Liver (tissue), 9 donors: Measurements from ENCODE around the gene OR6C2. TPM values are rescaled to one million over a fixed set of nuclear protein-coding genes. Genes with fewer than 3 reads are reported as not detected.
"Not testable (repeated sequence)": the region's sequence is repeated elsewhere in the genome, so short reads cannot be mapped to it uniquely, and the experiment has no call there.

Experiments
- DNase-seq: peaks from one replicate; pipeline ENCODE4 v3.0.0-alpha.2; 2017; ENCODE audit warnings: low spot score
- H3K27ac ChIP-seq, 2 donors: one replicate each; pipeline ENCODE4 v1.7.0; 2013; ENCODE audit warnings: inconsistent platforms in 2 of 2, low read length in 2 of 2, control low read depth in 1 of 2, low read depth in 1 of 2, mild to moderate bottlenecking in 1 of 2
- H3K27me3 ChIP-seq, 4 donors: one replicate each; pipeline versions ENCODE4 v1.6.1 to v1.7.0; 2013; ENCODE audit warnings: low read length in 3 of 4, inconsistent platforms in 1 of 4, mild to moderate bottlenecking in 1 of 4, moderate library complexity in 1 of 4; ENCODE audit not compliant: control insufficient read depth in 4 of 4, insufficient read depth in 4 of 4
- H3K36me3 ChIP-seq, 4 donors: one replicate each; pipeline versions ENCODE4 v1.6.1 to v1.7.0; 2013; ENCODE audit warnings: low read length in 3 of 4, mild to moderate bottlenecking in 3 of 4, low read depth in 1 of 4, moderate library complexity in 1 of 4; ENCODE audit not compliant: control insufficient read depth in 4 of 4, insufficient read depth in 3 of 4
- H3K4me1 ChIP-seq, 4 donors: one replicate each; pipeline versions ENCODE4 v1.6.1 to v1.7.0; 2013; ENCODE audit warnings: low read length in 3 of 4, mild to moderate bottlenecking in 3 of 4, moderate library complexity in 1 of 4; ENCODE audit not compliant: control insufficient read depth in 4 of 4, insufficient read depth in 4 of 4
- H3K4me3 ChIP-seq, 3 donors: one replicate each; pipeline versions ENCODE4 v1.6.1 to v1.7.0; 2013; ENCODE audit warnings: low read length in 3 of 3, control low read depth in 1 of 3, low read depth in 1 of 3, mild to moderate bottlenecking in 1 of 3
- H3K9ac ChIP-seq, 2 donors: one replicate each; pipeline ENCODE4 v1.7.0; 2013; ENCODE audit warnings: low read length in 2 of 2, mild to moderate bottlenecking in 2 of 2, moderate library complexity in 2 of 2, control low read depth in 1 of 2, low read depth in 1 of 2
- H3K9me3 ChIP-seq, 4 donors: one replicate each; pipeline versions ENCODE4 v1.6.1 to v1.7.0; 2013; ENCODE audit warnings: low read length in 3 of 4; ENCODE audit not compliant: control insufficient read depth in 4 of 4
- FOXA1 ChIP-seq: IDR thresholded peaks from 2 replicates; pipeline ENCODE4 v1.6.1; 2016; ENCODE audit warnings: antibody characterized with exemption
- GABPA ChIP-seq, 2 donors: IDR thresholded peaks in 1 of 2; conservative IDR thresholded peaks in 1 of 2; 2 replicates each; pipeline ENCODE4 v1.6.1; 2016; ENCODE audit warnings: antibody characterized with exemption in 2 of 2, mild to moderate bottlenecking in 1 of 2, moderate library complexity in 1 of 2
- HNF4G ChIP-seq: IDR thresholded peaks from 2 replicates; pipeline ENCODE4 v1.6.1; 2016; ENCODE audit warnings: antibody characterized with exemption
- NR2F2 ChIP-seq: IDR thresholded peaks from 2 replicates; pipeline ENCODE4 v1.6.1; 2016; ENCODE audit warnings: antibody characterized with exemption
- RAD21 ChIP-seq, 2 donors: IDR thresholded peaks; 2 replicates each; pipeline ENCODE4 v1.6.1; 2016; ENCODE audit warnings: antibody characterized with exemption in 2 of 2, mild to moderate bottlenecking in 2 of 2
- SP1 ChIP-seq: IDR thresholded peaks from 2 replicates; pipeline ENCODE4 v1.6.1; 2018; ENCODE audit warnings: antibody characterized with exemption, mild to moderate bottlenecking
- TAF1 ChIP-seq: conservative IDR thresholded peaks from 2 replicates; pipeline ENCODE4 v1.6.1; 2016; ENCODE audit warnings: antibody characterized with exemption, mild to moderate bottlenecking
- WGBS: extraction: QIAGEN DNeasy Blood & Tissue Kit; methylation state at CpG from one replicate; pipeline ENCODE4 v1.1.7; 2013; 5-methylcytosine and 5-hydroxymethylcytosine counted together
- polyA plus RNA-seq, 2 donors: library from polyadenylated mRNA; stranded (reverse) in 1 of 2; unstranded in 1 of 2; fragments of 200-250 nt in 1 of 2; fragments of >200 nt in 1 of 2; fragmentation: Nextera tagmentation in 1 of 2; extraction: Ambion mirVana in 1 of 2; gene quantifications; one replicate each; pipeline versions ENCODE4 v1.2.1 to v1.2.3, GENCODE V29; 2013 to 2015
- total RNA-seq, 2 donors: library from RNA; depleted of rRNA; stranded (reverse); fragments of >200 nt; gene quantifications; one replicate each; pipeline ENCODE4 v1.2.3, GENCODE V29; 2014
- TF ChIP-seq, protein P1 (sequence below): IDR thresholded peaks from 2 replicates; pipeline ENCODE4 v1.6.1; 2016; ENCODE audit warnings: antibody characterized with exemption
- TF ChIP-seq, protein P2 (sequence below): fragments of 150-350 bp; IDR thresholded peaks from 2 replicates; pipeline ENCODE4 v1.5.1; 2017; ENCODE audit warnings: improper control_type of control experiment, low read depth, low read length; ENCODE audit not compliant: missing input control
- TF ChIP-seq, protein P3 (sequence below): IDR thresholded peaks from 2 replicates; pipeline ENCODE4 v1.6.1; 2016; ENCODE audit warnings: antibody characterized with exemption
- TF ChIP-seq, protein P4 (sequence below): IDR thresholded peaks from 2 replicates; pipeline ENCODE4 v1.6.1; 2016; ENCODE audit warnings: antibody characterized with exemption, mild to moderate bottlenecking
- donor health status: healthy.
- donor health status: healthy.
- donor health status: healthy.
- donor health status: healthy.
- donor health status: healthy.

OR6C2 gene
- total and polyA plus RNA-seq, 4 donors, result not detected

DNA sequence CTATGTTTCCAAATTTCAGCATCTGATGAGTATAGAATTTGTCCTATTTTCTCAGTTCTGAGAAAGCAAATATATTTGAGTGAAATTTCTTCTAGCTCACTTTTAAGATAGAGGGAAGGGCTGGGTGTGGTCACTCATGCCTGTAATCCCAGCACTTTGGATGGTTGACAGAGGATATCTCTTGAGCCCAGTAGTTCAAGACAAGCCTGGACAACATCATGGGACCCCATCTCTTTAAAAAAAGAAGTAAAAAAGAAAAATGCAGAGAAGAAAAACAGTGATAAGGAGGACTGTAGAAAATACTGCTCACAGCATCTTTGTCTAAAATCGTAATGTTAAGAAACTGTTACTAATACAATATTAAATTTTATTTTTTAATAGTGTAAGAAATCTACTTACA is 28.4 kb downstream of the OR6C2 start:
- WGBS, result 86% methylated on average over 1 of the region's 1 CpG

DNA sequence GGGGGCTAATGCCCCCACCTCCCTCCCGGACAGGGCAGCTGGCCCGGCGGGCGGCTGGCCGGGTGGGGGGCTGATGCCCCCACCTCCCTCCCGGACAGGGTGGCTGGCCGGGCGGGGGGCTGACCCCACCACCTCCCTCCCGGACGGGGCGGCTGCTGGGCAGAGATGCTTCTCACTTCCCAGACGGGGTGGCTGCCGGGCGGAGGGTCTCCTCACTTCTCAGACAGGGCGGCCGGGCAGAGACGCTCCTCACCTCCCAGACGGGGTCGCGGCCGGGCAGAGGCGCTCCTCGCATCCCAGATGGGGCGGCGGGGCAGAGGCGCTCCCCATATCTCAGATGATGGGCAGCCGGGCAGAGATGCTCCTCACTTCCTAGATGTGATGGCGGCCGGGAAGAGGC is 35.3 kb downstream of the OR6C2 start:
- not testable (repeated sequence) for H3K27me3 ChIP-seq, H3K4me1 ChIP-seq, DNase-seq, H3K9me3 ChIP-seq, H3K27ac ChIP-seq, H3K4me3 ChIP-seq, H3K9ac ChIP-seq, H3K36me3 ChIP-seq
- 93% methylated on average over 29 of the region's 29 CpGs for WGBS

More for the DNA sequence above, 28.4 kb downstream of the OR6C2 start:
- Histone ChIP-seq H3K4me3 (no peak overlapping the region), H3K27ac (no peak overlapping the region), H3K27me3 (no peaks in the 10 kb centered on the region), H3K9ac (no peak overlapping the region), H3K9me3 (no peaks in the 10 kb centered on the region), H3K36me3 (no peaks in the 10 kb centered on the region), H3K4me1 (no peaks in the 10 kb centered on the region)
- no peak for DNase-seq
- TF ChIP-seq, protein P1, sequence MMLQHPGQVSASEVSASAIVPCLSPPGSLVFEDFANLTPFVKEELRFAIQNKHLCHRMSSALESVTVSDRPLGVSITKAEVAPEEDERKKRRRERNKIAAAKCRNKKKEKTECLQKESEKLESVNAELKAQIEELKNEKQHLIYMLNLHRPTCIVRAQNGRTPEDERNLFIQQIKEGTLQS, result no peak
- no peak for TF ChIP-seq GABPA (IDR thresholded peaks at IDR 0.05 in 1 of 2, conservative IDR thresholded peaks at IDR 0.05 in 1 of 2)
- no peak for TF ChIP-seq FOXA1
- TF ChIP-seq, protein P2, sequence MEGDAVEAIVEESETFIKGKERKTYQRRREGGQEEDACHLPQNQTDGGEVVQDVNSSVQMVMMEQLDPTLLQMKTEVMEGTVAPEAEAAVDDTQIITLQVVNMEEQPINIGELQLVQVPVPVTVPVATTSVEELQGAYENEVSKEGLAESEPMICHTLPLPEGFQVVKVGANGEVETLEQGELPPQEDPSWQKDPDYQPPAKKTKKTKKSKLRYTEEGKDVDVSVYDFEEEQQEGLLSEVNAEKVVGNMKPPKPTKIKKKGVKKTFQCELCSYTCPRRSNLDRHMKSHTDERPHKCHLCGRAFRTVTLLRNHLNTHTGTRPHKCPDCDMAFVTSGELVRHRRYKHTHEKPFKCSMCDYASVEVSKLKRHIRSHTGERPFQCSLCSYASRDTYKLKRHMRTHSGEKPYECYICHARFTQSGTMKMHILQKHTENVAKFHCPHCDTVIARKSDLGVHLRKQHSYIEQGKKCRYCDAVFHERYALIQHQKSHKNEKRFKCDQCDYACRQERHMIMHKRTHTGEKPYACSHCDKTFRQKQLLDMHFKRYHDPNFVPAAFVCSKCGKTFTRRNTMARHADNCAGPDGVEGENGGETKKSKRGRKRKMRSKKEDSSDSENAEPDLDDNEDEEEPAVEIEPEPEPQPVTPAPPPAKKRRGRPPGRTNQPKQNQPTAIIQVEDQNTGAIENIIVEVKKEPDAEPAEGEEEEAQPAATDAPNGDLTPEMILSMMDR, result no peak
- no peak for TF ChIP-seq RAD21 (IDR thresholded peaks at IDR 0.05)
- TF ChIP-seq HNF4G, result no peak
- TF ChIP-seq, protein P3, sequence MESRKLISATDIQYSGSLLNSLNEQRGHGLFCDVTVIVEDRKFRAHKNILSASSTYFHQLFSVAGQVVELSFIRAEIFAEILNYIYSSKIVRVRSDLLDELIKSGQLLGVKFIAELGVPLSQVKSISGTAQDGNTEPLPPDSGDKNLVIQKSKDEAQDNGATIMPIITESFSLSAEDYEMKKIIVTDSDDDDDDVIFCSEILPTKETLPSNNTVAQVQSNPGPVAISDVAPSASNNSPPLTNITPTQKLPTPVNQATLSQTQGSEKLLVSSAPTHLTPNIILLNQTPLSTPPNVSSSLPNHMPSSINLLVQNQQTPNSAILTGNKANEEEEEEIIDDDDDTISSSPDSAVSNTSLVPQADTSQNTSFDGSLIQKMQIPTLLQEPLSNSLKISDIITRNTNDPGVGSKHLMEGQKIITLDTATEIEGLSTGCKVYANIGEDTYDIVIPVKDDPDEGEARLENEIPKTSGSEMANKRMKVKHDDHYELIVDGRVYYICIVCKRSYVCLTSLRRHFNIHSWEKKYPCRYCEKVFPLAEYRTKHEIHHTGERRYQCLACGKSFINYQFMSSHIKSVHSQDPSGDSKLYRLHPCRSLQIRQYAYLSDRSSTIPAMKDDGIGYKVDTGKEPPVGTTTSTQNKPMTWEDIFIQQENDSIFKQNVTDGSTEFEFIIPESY, result no peak

DNA sequence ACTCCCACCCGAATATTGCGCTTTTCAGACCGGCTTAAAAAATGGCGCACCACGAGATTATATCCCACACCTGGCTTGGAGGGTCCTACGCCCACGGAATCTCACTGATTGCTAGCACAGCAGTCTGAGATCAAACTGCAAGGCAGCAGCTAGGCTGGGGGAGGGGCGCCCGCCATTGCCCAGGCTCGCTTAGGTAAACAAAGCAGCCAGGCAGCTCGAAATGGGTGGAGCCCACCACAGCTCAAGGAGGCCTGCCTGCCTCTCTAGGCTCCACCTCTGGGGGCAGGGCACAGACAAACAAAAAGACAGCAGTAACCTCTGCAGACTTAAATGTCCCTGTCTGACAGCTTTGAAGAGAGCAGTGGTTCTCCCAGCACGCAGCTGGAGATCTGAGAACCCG is 40.4 kb downstream of the OR6C2 start:
- H3K27me3 ChIP-seq, DNase-seq: not testable (repeated sequence)
- 65% methylated on average over 11 of the region's 13 CpGs for WGBS

DNA sequence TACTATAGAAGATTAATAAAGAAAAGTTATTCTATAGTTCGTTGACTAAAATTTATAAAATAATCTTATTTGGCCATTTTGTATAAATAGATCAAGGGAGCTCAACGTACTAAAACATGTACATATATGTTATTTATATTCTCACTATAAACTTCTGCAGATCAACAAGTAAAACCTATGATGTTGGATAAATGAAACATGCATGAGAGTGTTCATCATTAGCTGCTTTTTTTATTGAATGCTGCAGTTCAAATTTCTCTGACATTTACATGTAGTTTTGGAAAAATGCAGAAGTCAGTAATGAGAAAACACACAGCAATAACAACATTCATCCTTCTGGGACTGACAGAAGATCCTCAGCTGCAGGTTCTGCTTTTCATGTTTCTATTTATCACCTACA is 48.2 kb downstream of the OR6C2 start, which contains the start of gene OR6C68:
TSS of gene OR6C68 (plus strand) at position 301 of the 400 bp plus-strand sequence. CDS start at position 301, 0 bp downstream.
- Histone ChIP-seq H3K4me3 (no peak within 1 kb of the TSS), H3K36me3 (no peaks in the 10 kb centered on the region), H3K9ac (no peak within 1 kb of the TSS), H3K4me1 (no peaks in the 10 kb centered on the region), H3K27me3 (no peaks in the 10 kb centered on the region), H3K9me3 (no peaks in the 10 kb centered on the region), H3K27ac (no peak within 1 kb of the TSS)
- WGBS, result 71% methylated on average over 2 of the region's 2 CpGs
- DNase-seq, result no peak
- TF ChIP-seq RAD21 (IDR thresholded peaks at IDR 0.05) (no peak), FOXA1 (no peak), SP1 (no peak), HNF4G (no peak), NR2F2 (no peak), GABPA (IDR thresholded peaks at IDR 0.05 in 1 of 2, conservative IDR thresholded peaks at IDR 0.05 in 1 of 2) (no peak), TAF1 (no peak)
- TF ChIP-seq, protein P4, sequence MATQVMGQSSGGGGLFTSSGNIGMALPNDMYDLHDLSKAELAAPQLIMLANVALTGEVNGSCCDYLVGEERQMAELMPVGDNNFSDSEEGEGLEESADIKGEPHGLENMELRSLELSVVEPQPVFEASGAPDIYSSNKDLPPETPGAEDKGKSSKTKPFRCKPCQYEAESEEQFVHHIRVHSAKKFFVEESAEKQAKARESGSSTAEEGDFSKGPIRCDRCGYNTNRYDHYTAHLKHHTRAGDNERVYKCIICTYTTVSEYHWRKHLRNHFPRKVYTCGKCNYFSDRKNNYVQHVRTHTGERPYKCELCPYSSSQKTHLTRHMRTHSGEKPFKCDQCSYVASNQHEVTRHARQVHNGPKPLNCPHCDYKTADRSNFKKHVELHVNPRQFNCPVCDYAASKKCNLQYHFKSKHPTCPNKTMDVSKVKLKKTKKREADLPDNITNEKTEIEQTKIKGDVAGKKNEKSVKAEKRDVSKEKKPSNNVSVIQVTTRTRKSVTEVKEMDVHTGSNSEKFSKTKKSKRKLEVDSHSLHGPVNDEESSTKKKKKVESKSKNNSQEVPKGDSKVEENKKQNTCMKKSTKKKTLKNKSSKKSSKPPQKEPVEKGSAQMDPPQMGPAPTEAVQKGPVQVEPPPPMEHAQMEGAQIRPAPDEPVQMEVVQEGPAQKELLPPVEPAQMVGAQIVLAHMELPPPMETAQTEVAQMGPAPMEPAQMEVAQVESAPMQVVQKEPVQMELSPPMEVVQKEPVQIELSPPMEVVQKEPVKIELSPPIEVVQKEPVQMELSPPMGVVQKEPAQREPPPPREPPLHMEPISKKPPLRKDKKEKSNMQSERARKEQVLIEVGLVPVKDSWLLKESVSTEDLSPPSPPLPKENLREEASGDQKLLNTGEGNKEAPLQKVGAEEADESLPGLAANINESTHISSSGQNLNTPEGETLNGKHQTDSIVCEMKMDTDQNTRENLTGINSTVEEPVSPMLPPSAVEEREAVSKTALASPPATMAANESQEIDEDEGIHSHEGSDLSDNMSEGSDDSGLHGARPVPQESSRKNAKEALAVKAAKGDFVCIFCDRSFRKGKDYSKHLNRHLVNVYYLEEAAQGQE, result no peak
- TF ChIP-seq, protein P2, result no peak

More for the DNA sequence above, 40.4 kb downstream of the OR6C2 start:
- not testable (repeated sequence) for H3K27ac ChIP-seq, H3K9ac ChIP-seq, H3K4me1 ChIP-seq, H3K36me3 ChIP-seq, H3K9me3 ChIP-seq, H3K4me3 ChIP-seq
